Upper lobe of right lung (tissue), 1 donor: ENCODE measurements around the gene TBC1D32. TPM values are rescaled to one million over a fixed set of nuclear protein-coding genes. Genes with fewer than 3 reads are reported as not detected.
"Not testable (repeated sequence)": the region's sequence is repeated elsewhere in the genome, so short reads cannot be mapped to it uniquely, and the experiment has no call there.

Experiments used
- ATAC-seq: fragments of 200-7000 bp; cut with Tn5 transposase; one replicate; pipeline ENCODE4 v1.9.1; 2020; ENCODE audit warnings: mild to moderate bottlenecking, moderate library complexity
- DNase-seq: peaks from one replicate; pipeline ENCODE4 v3.0.0-alpha.2; 2020
- H3K27ac ChIP-seq: fragments of 200-600 bp; one replicate; pipeline ENCODE4 v1.8.0; 2022
- H3K27me3 ChIP-seq: fragments of 200-600 bp; one replicate; pipeline ENCODE4 v1.8.0; 2022; ENCODE audit warnings: mild to moderate bottlenecking
- H3K36me3 ChIP-seq: fragments of 200-600 bp; one replicate; pipeline ENCODE4 v1.8.0; 2022
- H3K4me1 ChIP-seq: fragments of 200-600 bp; one replicate; pipeline ENCODE4 v1.8.0; 2022
- H3K4me3 ChIP-seq: fragments of 200-600 bp; one replicate; pipeline ENCODE4 v1.8.0; 2022; ENCODE audit warnings: mild to moderate bottlenecking
- H3K9me3 ChIP-seq: fragments of 200-600 bp; one replicate; pipeline ENCODE4 v1.8.0; 2022
- intact Hi-C: fragments of 100-400 bp; cut with DNase I; formaldehyde crosslinking; loops from one replicate; pipeline ENCODE4 v1.11.0; 2022
- total RNA-seq: library from RNA; stranded (reverse); fragmentation: NEBNext Ultra II Directional; extraction: Animal tissue kit (Norgen Biotek cat#: 25700); gene quantifications from one replicate; pipeline ENCODE4 v1.2.1, GENCODE V29; 2021
- TF ChIP-seq, protein P1 (sequence below): fragments of 200-600 bp; IDR thresholded peaks from one replicate; pipeline ENCODE4 v1.8.0; 2022; ENCODE audit warnings: antibody characterized with exemption
- donor health status: DM: no; HTN: yes; CAD: no; lungs with severe emphysema.

The TBC1D32 gene
- total RNA-seq, 1 donor from 2014 or later, result 5.4 TPM

DNA sequence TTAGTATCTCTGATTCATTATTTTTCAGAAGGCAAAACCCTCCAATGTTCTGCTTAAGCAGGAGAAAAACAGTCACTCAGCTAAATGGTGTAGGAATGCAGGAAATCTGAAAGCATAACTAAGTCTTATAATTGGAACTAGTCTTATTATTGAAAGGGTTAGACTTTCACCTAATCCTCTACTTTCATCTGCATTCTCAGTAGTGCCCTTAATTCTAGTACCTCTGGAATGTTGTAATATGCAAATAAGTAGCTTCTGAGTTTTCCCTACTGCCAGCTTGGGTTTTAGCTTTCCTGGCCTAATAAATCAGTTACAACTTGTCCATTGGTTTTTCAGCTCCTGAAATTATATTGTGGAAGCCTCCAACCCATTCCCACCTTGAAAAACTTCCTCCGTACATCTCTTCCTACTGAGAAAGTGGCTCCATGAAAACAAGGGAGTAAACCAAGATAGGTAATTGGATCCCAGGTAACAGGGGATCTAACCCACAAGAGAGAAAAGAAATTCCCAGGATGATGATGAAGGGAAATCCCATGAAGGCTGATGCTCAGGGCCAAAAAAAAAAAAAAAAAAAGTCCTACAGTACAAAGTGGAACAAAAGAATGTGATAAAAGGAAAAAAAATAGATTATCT lies 147.0 kb downstream of the TBC1D32 start:
- Histone ChIP-seq H3K4me1 (no peaks in the 10 kb centered on the region), H3K27me3 (no peaks in the 10 kb centered on the region), H3K36me3 (no peaks in the 10 kb centered on the region), H3K4me3 (no peak overlapping the region), H3K27ac (no peak overlapping the region), H3K9me3 (no peaks in the 10 kb centered on the region)
- ATAC-seq (no peak), DNase-seq (no peak)
- TF ChIP-seq, protein P1, sequence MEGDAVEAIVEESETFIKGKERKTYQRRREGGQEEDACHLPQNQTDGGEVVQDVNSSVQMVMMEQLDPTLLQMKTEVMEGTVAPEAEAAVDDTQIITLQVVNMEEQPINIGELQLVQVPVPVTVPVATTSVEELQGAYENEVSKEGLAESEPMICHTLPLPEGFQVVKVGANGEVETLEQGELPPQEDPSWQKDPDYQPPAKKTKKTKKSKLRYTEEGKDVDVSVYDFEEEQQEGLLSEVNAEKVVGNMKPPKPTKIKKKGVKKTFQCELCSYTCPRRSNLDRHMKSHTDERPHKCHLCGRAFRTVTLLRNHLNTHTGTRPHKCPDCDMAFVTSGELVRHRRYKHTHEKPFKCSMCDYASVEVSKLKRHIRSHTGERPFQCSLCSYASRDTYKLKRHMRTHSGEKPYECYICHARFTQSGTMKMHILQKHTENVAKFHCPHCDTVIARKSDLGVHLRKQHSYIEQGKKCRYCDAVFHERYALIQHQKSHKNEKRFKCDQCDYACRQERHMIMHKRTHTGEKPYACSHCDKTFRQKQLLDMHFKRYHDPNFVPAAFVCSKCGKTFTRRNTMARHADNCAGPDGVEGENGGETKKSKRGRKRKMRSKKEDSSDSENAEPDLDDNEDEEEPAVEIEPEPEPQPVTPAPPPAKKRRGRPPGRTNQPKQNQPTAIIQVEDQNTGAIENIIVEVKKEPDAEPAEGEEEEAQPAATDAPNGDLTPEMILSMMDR, result no peak
- intact Hi-C loops, result no loop called here

DNA sequence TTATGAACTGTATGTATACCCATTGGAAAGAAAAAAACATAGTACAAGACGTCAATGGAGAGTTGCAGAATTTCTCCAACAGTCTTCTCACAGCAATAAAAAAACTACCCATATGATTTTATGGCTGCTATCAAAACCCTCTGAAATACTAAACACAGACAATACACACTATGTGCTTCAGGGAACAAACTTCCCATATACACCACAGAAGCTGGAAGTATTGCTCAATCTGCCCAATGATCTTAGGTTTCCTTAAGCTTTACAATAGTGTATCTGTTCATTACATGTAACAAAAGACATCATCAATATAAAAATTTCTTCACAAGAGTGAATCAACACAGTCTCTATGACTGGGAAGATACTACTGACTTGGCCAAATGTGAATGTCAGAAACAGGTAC lies 150.5 kb downstream of the TBC1D32 start:
- DNase-seq, result no peak
- TF ChIP-seq, protein P1, result no peak
- no peak for ATAC-seq
- Histone ChIP-seq H3K4me3 (no peak overlapping the region), H3K9me3 (peaks cover 9% of the 10 kb centered on the region), H3K27me3 (no peaks in the 10 kb centered on the region), H3K27ac (no peak overlapping the region), H3K4me1 (no peaks in the 10 kb centered on the region), H3K36me3 (no peaks in the 10 kb centered on the region)
- intact Hi-C loops, result no loop called here

DNA sequence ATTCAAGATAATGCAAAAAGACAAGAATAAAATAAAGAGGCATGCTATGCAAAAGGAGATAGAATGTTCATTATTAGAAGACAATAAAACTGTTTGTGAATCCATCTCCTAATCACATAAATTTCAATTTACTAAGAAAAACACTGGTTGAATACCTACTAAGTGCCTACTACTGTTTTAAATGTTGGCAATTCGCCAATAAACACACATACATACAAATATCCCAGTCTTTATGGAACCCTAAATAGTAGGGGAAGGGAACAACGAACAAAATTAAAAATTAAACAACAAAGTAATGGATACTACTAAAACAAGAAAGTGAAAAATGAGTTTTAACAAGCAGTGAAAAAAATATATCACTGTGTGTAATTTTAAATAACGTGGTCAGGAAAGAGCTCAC lies 158.5 kb downstream of the TBC1D32 start:
- intact Hi-C loops, result no loop called here
- Histone ChIP-seq H3K4me3 (no peak overlapping the region), H3K27ac (no peak overlapping the region), H3K36me3 (no peaks in the 10 kb centered on the region), H3K27me3 (no peaks in the 10 kb centered on the region), H3K9me3 (no peaks in the 10 kb centered on the region), H3K4me1 (no peaks in the 10 kb centered on the region)
- TF ChIP-seq, protein P1, result no peak
- DNase-seq (no peak), ATAC-seq (no peak)

DNA sequence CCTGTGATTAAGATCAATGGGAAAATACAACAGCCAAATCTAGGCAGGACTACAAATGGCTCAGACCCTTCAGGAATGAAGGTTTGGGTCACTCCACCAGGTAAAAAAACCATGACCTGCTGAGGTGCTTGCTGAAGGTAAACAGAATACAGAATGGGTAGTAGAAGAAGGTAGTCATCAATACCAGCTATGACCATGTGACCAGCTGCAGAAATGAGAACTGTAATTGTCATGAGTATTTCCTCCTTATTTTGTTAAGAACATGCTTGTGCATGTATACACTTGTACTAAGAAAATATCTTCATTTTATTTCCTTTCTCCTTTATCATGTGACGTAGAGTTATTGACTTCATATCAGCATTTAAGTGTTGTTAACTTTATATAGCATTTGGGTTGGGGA lies 161.8 kb downstream of the TBC1D32 start:
- H3K4me3 ChIP-seq, DNase-seq, H3K9me3 ChIP-seq, H3K36me3 ChIP-seq, H3K27ac ChIP-seq, ATAC-seq, H3K27me3 ChIP-seq, H3K4me1 ChIP-seq, intact Hi-C loops: not testable (repeated sequence)

DNA sequence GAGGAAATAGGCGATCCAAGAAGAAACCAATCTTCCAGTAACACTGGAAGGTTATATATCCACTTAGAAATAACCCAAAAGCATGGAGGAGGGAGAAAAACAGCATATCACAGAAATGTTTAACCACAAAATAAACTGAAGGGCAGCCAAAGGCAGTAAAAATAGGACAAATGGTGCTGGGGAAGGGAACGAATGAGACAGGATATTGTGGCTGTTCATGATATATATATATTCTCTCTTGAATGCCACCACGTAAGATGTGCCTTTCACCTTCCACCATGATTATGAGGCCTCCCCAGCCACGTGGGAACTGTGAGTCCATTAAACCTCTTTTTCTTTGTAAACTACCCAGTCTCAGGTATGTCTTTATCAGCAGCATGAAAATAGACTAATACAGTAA lies 162.4 kb downstream of the TBC1D32 start:
- TF ChIP-seq, protein P1, result no peak
- ATAC-seq, result no peak
- H3K9me3 ChIP-seq, result no peaks in the 10 kb centered on the region
- no peaks in the 10 kb centered on the region for H3K4me1 ChIP-seq
- intact Hi-C loops, result no loop called here
- no peak overlapping the region for H3K4me3 ChIP-seq
- no peak for DNase-seq
- H3K36me3 ChIP-seq, result no peaks in the 10 kb centered on the region
- no peaks in the 10 kb centered on the region for H3K27me3 ChIP-seq
- H3K27ac ChIP-seq, result no peak overlapping the region

DNA sequence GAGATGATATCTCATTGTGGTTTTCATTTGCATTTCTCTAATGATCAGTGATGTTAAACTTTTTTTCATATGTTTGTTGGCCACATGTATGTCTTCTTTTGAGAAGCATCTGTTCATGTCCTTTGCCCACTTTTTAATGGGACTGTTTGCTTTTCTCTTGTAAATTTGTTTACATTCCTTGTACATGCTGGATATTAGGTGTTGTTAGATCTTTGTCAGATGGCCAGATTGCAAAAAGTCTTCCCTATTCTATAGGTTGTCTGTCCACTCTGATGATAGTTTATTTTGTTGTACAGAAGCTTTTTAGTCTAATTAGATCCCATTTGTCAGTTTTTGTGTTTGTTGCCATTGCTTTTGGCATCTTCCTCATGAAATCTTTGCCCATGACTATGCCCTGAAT lies 172.4 kb downstream of the TBC1D32 start:
- Histone ChIP-seq H3K4me3 (no peak overlapping the region), H3K27ac (no peak overlapping the region), H3K4me1 (no peaks in the 10 kb centered on the region), H3K27me3 (no peaks in the 10 kb centered on the region), H3K36me3 (peaks cover 6% of the 10 kb centered on the region), H3K9me3 (no peaks in the 10 kb centered on the region)
- no peak for DNase-seq
- TF ChIP-seq, protein P1, result no peak
- intact Hi-C loops, result no loop called here
- no peak for ATAC-seq
